Measurements from ENCODE around the gene EPB41. TPM values are rescaled to one million over a fixed set of nuclear protein-coding genes. Genes with fewer than 3 reads are reported as not detected.

Gene EPB41
- total RNA-seq, 2 donors from 2014 or later = 16.0 to 24.2 TPM

Other genes starting within 250 kb of the EPB41 start
- 1 to 10 TPM; 6.1 to 6.2 TPM for gene GMEB1, start 245.8 kb upstream of the EPB41 start, total RNA-seq
- 10 to 100 TPM; 30.0 to 44.4 TPM for gene YTHDF2, start 177.6 kb upstream of the EPB41 start, total RNA-seq
- not detected for gene OPRD1, start 102.4 kb upstream of the EPB41 start, total RNA-seq
- gene TMEM200B, start 209.3 kb downstream of the EPB41 start, total RNA-seq = 1 to 10 TPM; 4.0 to 4.7 TPM

All from left cardiac atrium (tissue), 2 donors.